ENCODE data around the gene MAML3. TPM values are rescaled to one million over a fixed set of nuclear protein-coding genes. Genes with fewer than 3 reads are reported as not detected.

MAML3 gene
- total and polyA plus RNA-seq, 4 experiments from 2014 or later, result 0.15 to 3.7 (median 1.7) TPM

GRCh38 chr4:140170299-140170698 is 16.3 kb upstream of the MAML3 start:
- H3K27ac Mint-ChIP-seq, result no peak overlapping the region
- ChIA-PET POLR2A (ENCODE audit: partially characterized antibody) (interaction anchor here (1.2 kb wide), 1 partner anchor 75 kb away, joined by 3 read pairs; no protein-coding TSS in a partner anchor), CTCF (ENCODE audit: partially characterized antibody) (no interaction called here)
- no peaks in the 10 kb centered on the region for H3K36me3 Mint-ChIP-seq
- no peaks in the 10 kb centered on the region for H3K4me1 Mint-ChIP-seq
- no peaks in the 10 kb centered on the region for H3K27me3 ChIP-seq (ENCODE audit: insufficient read depth, low read length)
- no peak overlapping the region for H3K4me3 Mint-ChIP-seq
- no peak overlapping the region for H3K4me3 ChIP-seq (ENCODE audit: low read length in 2 of 2)
- no peaks in the 10 kb centered on the region for H3K36me3 ChIP-seq (ENCODE audit: insufficient read depth, low read length)
- H3K4me1 ChIP-seq (ENCODE audit: insufficient read depth, low read length), result no peaks in the 10 kb centered on the region
- H3K27me3 Mint-ChIP-seq, result no peaks in the 10 kb centered on the region
- H3K9me3 ChIP-seq (ENCODE audit: control insufficient read depth in 1 of 2, low read length in 2 of 2), result no peaks in the 10 kb centered on the region
- intact Hi-C loops (cut with micrococcal nuclease), result no loop called here
- no peak for DNase-seq
- no peak overlapping the region for H3K27ac ChIP-seq (ENCODE audit: low read depth, low read length)
- H3K9me3 Mint-ChIP-seq, result peaks cover 0 to 1% (median 0%) of the 10 kb centered on the region in 8 donors

- Histone ChIP-seq H3K4me3 (ENCODE audit: low read length in 2 of 2) (no peak overlapping the region), H3K27ac (ENCODE audit: low read depth, low read length) (no peak overlapping the region), H3K27me3 (ENCODE audit: insufficient read depth, low read length) (no peaks in the 10 kb centered on the region), H3K9me3 (ENCODE audit: control insufficient read depth in 1 of 2, low read length in 2 of 2) (no peaks in the 10 kb centered on the region), H3K36me3 (ENCODE audit: insufficient read depth, low read length) (no peaks in the 10 kb centered on the region), H3K4me1 (ENCODE audit: insufficient read depth, low read length) (no peaks in the 10 kb centered on the region)
- CTCF ChIA-PET (ENCODE audit: partially characterized antibody), result interaction anchor here (1.1 kb wide), 1 partner anchor 12 kb away, joined by 3 read pairs; no protein-coding TSS in a partner anchor
- Mint-ChIP-seq H3K4me3 (no peak overlapping the region), H3K27ac (no peak overlapping the region), H3K36me3 (no peaks in the 10 kb centered on the region), H3K9me3 (peaks cover 0 to 1% (median 0%) of the 10 kb centered on the region in 8 donors), H3K27me3 (no peaks in the 10 kb centered on the region), H3K4me1 (no peaks in the 10 kb centered on the region)
- intact Hi-C loops (cut with micrococcal nuclease), result no loop called here
- POLR2A ChIA-PET (ENCODE audit: partially characterized antibody), result no interaction called here
- DNase-seq, result no peak
These were observed 15.0 kb upstream of the MAML3 start for GRCh38 chr4:140168936-140169335.

- Mint-ChIP-seq H3K4me1 (no peaks in the 10 kb centered on the region), H3K36me3 (no peaks in the 10 kb centered on the region), H3K27me3 (no peaks in the 10 kb centered on the region), H3K9me3 (peaks cover 0 to 1% (median 0%) of the 10 kb centered on the region in 8 donors), H3K27ac (no peak overlapping the region), H3K4me3 (no peak overlapping the region)
- H3K27ac ChIP-seq (ENCODE audit: low read depth, low read length), result no peak overlapping the region
- H3K27me3 ChIP-seq (ENCODE audit: insufficient read depth, low read length), result no peaks in the 10 kb centered on the region
- DNase-seq, result no peak
- H3K4me3 ChIP-seq (ENCODE audit: low read length in 2 of 2), result no peak overlapping the region
- H3K36me3 ChIP-seq (ENCODE audit: insufficient read depth, low read length), result no peaks in the 10 kb centered on the region
- H3K4me1 ChIP-seq (ENCODE audit: insufficient read depth, low read length), result no peaks in the 10 kb centered on the region
- CTCF ChIA-PET (ENCODE audit: partially characterized antibody), result interaction anchor here (1.1 kb wide), 1 partner anchor 11 kb away, joined by 3 read pairs; no protein-coding TSS in a partner anchor
- POLR2A ChIA-PET (ENCODE audit: partially characterized antibody), result no interaction called here
- intact Hi-C loops (cut with micrococcal nuclease), result no loop called here
- H3K9me3 ChIP-seq (ENCODE audit: control insufficient read depth in 1 of 2, low read length in 2 of 2), result no peaks in the 10 kb centered on the region
These were observed 14.5 kb upstream of the MAML3 start for GRCh38 chr4:140168474-140168873.

- no peaks in the 10 kb centered on the region for H3K36me3 Mint-ChIP-seq
- Histone ChIP-seq H3K36me3 (ENCODE audit: insufficient read depth, low read length) (no peaks in the 10 kb centered on the region), H3K9me3 (ENCODE audit: control insufficient read depth in 1 of 2, low read length in 2 of 2) (no peaks in the 10 kb centered on the region), H3K27me3 (ENCODE audit: insufficient read depth, low read length) (no peaks in the 10 kb centered on the region), H3K4me3 (ENCODE audit: low read length in 2 of 2) (no peak overlapping the region), H3K27ac (ENCODE audit: low read depth, low read length) (no peak overlapping the region), H3K4me1 (ENCODE audit: insufficient read depth, low read length) (no peaks in the 10 kb centered on the region)
- no peaks in the 10 kb centered on the region for H3K27me3 Mint-ChIP-seq
- H3K9me3 Mint-ChIP-seq, result peaks cover 0 to 14% (median 3%) of the 10 kb centered on the region in 8 donors
- intact Hi-C loops (cut with micrococcal nuclease), result no loop called here
- no peak for DNase-seq
- POLR2A ChIA-PET (ENCODE audit: partially characterized antibody), result interaction anchor here (1.4 kb wide), 1 partner anchor 10 kb away, joined by 4 read pairs; the partner anchor contains the start of gene MAML3
- H3K4me3 Mint-ChIP-seq, result no peak overlapping the region
- H3K4me1 Mint-ChIP-seq, result no peaks in the 10 kb centered on the region
- CTCF ChIA-PET (ENCODE audit: partially characterized antibody), result no interaction called here
- no peak overlapping the region for H3K27ac Mint-ChIP-seq
These were observed 9.2 kb upstream of the MAML3 start for GRCh38 chr4:140163029-140163810.

GRCh38 chr4:140162596-140162995 is 8.6 kb upstream of the MAML3 start:
- DNase-seq, result no peak
- Histone ChIP-seq H3K4me1 (ENCODE audit: insufficient read depth, low read length) (no peaks in the 10 kb centered on the region), H3K27ac (ENCODE audit: low read depth, low read length) (no peak overlapping the region), H3K36me3 (ENCODE audit: insufficient read depth, low read length) (no peaks in the 10 kb centered on the region), H3K4me3 (ENCODE audit: low read length in 2 of 2) (no peak overlapping the region), H3K9me3 (ENCODE audit: control insufficient read depth in 1 of 2, low read length in 2 of 2) (no peaks in the 10 kb centered on the region), H3K27me3 (ENCODE audit: insufficient read depth, low read length) (no peaks in the 10 kb centered on the region)
- intact Hi-C loops (cut with micrococcal nuclease), result no loop called here
- H3K27me3 Mint-ChIP-seq, result no peaks in the 10 kb centered on the region
- no peaks in the 10 kb centered on the region for H3K36me3 Mint-ChIP-seq
- H3K27ac Mint-ChIP-seq, result no peak overlapping the region
- peaks cover 0 to 14% (median 3%) of the 10 kb centered on the region in 8 donors for H3K9me3 Mint-ChIP-seq
- H3K4me1 Mint-ChIP-seq, result no peaks in the 10 kb centered on the region
- ChIA-PET CTCF (ENCODE audit: partially characterized antibody) (interaction anchor here (1.3 kb wide), 1 partner anchor 91 kb away, joined by 3 read pairs; no protein-coding TSS in a partner anchor), POLR2A (ENCODE audit: partially characterized antibody) (interaction anchor here (1.4 kb wide), 1 partner anchor 9 kb away, joined by 4 read pairs; the partner anchor contains the start of gene MAML3)
- no peak overlapping the region for H3K4me3 Mint-ChIP-seq

GRCh38 chr4:140158365-140159030 is 4.5 kb upstream of the MAML3 start:
- Mint-ChIP-seq H3K9me3 (peaks cover 0 to 14% (median 3%) of the 10 kb centered on the region in 8 donors), H3K27ac (peak overlapping the region in 2 of 7 donors; percentile 1 to 21), H3K36me3 (peaks cover 0 to 8% of the 10 kb centered on the region in 2 donors), H3K4me1 (peaks cover 17 to 28% (median 22%) of the 10 kb centered on the region in 4 donors), H3K27me3 (peaks cover 0 to 1% of the 10 kb centered on the region in 2 donors), H3K4me3 (no peak overlapping the region)
- Histone ChIP-seq H3K4me1 (ENCODE audit: insufficient read depth, low read length) (peaks cover 19% of the 10 kb centered on the region), H3K4me3 (ENCODE audit: low read length in 2 of 2) (no peak overlapping the region), H3K36me3 (ENCODE audit: insufficient read depth, low read length) (no peaks in the 10 kb centered on the region), H3K9me3 (ENCODE audit: control insufficient read depth in 1 of 2, low read length in 2 of 2) (no peaks in the 10 kb centered on the region), H3K27ac (ENCODE audit: low read depth, low read length) (no peak overlapping the region), H3K27me3 (ENCODE audit: insufficient read depth, low read length) (no peaks in the 10 kb centered on the region)
- ChIA-PET CTCF (ENCODE audit: partially characterized antibody) (interaction anchor here (1.5 kb wide), 1 partner anchor 146 kb away, joined by 3 read pairs; no protein-coding TSS in a partner anchor), POLR2A (ENCODE audit: partially characterized antibody) (interaction anchor here (2.2 kb wide), 1 partner anchor 8 kb away, joined by 6 read pairs; no protein-coding TSS in a partner anchor)
- intact Hi-C loops (cut with micrococcal nuclease), result no loop called here
- no peak for DNase-seq

GRCh38 chr4:140157341-140157740 is 3.4 kb upstream of the MAML3 start:
- no peaks in the 10 kb centered on the region for H3K9me3 ChIP-seq (ENCODE audit: control insufficient read depth in 1 of 2, low read length in 2 of 2)
- no peak overlapping the region for H3K27ac ChIP-seq (ENCODE audit: low read depth, low read length)
- intact Hi-C loops (cut with micrococcal nuclease), result no loop called here
- H3K27ac Mint-ChIP-seq, result peak overlapping the region in 1 of 7 donors; percentile 83
- CTCF ChIA-PET (ENCODE audit: partially characterized antibody), result interaction anchor here (0.9 to 1.3 kb wide), 3 partner anchors 12 to 94 kb away, joined by 3 read pairs; no protein-coding TSS in a partner anchor
- no peak overlapping the region for H3K4me3 ChIP-seq (ENCODE audit: low read length in 2 of 2)
- no peaks in the 10 kb centered on the region for H3K36me3 ChIP-seq (ENCODE audit: insufficient read depth, low read length)
- no peaks in the 10 kb centered on the region for H3K27me3 ChIP-seq (ENCODE audit: insufficient read depth, low read length)
- DNase-seq, result peak in 1 of 5 donors; percentile 2
- peaks cover 26% of the 10 kb centered on the region for H3K4me1 ChIP-seq (ENCODE audit: insufficient read depth, low read length)
- POLR2A ChIA-PET (ENCODE audit: partially characterized antibody), result no interaction called here
- no peak overlapping the region for H3K4me3 Mint-ChIP-seq
- H3K9me3 Mint-ChIP-seq, result peaks cover 0 to 10% (median 3%) of the 10 kb centered on the region in 8 donors
- H3K36me3 Mint-ChIP-seq, result peaks cover 0 to 14% of the 10 kb centered on the region in 2 donors
- peaks cover 17 to 37% (median 24%) of the 10 kb centered on the region in 4 donors for H3K4me1 Mint-ChIP-seq
- H3K27me3 Mint-ChIP-seq, result peaks cover 0 to 1% of the 10 kb centered on the region in 2 donors
